Stimulated activated CD4-positive, alpha-beta T cell treated with anti-CD3 and anti-CD28 coated beads, Interleukin-4, amount 100 ng/mL, for 24 hours (primary cell): ENCODE data around the gene SUPT4H1.

ENCODE experiments used
- DNase-seq: peaks from one replicate; pipeline ENCODE4 v3.0.0-alpha.2; 2020

SUPT4H1 gene

GRCh38 chr17:58338841-58339754, 12.9 kb downstream of the SUPT4H1 start:
- DNase-seq = peak; percentile 72

DNA sequence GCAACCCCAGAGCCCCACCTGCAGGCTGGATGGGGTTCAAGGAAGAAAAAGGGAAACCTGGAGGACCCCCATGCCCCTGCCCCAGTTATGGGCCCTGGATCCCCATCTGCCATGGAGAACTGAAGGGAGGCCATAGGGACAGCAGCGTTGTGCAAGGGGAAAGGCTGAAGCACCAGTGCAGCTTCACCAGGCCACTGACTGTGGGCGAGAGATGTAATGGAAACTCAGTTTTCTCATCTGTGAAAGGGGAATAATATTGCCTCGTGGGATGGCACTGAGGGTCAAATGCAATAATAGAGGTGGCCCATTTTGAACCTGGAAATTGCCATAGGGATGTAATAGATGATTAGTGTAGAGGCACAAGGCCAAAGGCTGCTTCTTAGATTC, 13.6 kb downstream of the SUPT4H1 start:
- peak; percentile 53 for DNase-seq

DNA sequence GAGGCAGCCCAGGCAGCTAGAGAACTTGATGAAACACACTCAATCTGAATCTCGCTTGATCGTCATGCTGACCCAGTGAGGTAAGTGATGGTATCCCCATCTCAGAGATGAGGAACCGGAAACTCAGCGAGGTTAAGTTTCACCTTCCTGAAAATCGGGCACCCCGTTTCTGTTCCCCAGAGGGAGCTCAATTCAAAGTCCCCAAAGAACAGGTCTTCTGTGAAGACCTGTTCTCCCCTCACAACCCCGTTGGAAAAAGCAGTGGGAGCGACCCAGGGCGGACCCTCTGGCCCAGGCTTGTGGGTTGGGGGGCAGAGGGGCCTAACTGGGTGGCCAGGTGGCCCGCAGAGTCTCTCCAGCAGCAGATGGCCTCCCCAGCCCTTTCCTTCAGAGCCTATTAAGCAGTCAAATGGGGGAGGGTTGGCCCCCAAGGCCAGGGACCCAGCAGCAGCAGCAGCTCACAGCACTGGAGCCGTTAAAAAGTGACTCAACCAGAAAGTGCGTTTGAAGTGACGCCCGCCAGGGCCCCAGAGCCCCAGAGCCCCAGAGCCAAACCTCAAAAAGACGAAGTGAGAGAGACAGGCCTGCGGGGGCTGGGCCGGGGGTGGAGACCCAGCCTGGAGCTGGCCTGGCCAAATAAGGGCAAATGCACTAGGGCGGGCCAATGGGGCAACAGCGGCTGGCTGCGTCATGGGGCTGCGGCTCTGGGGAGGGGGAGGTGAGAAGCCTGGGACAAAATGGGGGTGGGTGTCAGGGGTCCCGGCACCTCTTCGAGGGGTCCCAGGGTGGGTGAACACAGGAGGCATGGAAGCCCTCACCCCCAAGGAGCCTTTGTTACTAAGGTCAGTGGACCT, 14.2 kb downstream of the SUPT4H1 start:
- peak; percentile 95 for DNase-seq

GRCh38 chr17:58337210-58337599, 14.8 kb downstream of the SUPT4H1 start:
- peak; percentile 53 for DNase-seq

DNA sequence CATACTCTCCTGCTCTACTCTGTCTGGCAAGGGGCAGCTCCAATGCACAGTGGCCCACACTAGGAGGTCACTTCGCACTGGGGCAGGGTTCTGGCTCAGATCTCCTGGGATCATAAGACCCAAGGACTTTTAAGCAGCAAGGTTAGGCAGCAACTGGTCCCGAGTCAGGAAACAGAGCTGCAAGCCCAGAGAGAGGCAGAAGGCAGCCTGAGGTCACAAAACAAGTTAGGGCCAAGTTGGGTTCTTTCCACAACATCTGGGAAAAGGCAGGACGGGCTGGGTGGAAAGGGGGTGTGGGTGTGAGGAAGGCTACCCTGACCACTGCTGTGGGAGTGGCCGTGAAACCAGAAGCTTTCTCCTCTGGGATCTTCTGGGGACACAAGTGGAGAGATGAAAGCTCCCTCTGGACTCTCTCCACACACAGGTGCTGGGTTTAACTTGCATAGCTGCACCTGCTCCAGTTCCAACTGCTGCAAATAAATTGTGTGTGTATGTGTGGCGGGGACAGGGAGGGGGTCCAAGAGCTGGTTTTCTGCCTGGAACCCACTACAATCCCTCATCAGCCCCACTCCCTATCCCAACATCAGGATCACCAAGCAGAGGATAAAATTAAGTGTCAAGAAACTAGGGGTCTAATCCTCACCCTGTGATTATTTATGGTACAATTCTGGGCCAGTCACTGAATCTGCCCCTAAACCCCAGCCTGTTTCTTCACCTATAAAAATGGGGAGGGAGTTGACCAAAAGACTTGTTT, 15.4 kb downstream of the SUPT4H1 start:
- DNase-seq = no peak

GRCh38 chr17:58335779-58336455, 16.1 kb downstream of the SUPT4H1 start:
- peak; percentile 67 for DNase-seq

- peak; percentile 45 for DNase-seq
Measured at GRCh38 chr17:58335061-58335731, 16.8 kb downstream of the SUPT4H1 start.

GRCh38 chr17:58334661-58335060, 17.3 kb downstream of the SUPT4H1 start:
- DNase-seq = no peak

- DNase-seq = no peak
Measured at GRCh38 chr17:58334256-58334655, 17.7 kb downstream of the SUPT4H1 start.

- DNase-seq = peak; percentile 34
Measured at GRCh38 chr17:58333736-58334207, 18.2 kb downstream of the SUPT4H1 start.

- DNase-seq = peak; percentile 66
Measured at GRCh38 chr17:58332778-58333735, 18.9 kb downstream of the SUPT4H1 start.

DNA sequence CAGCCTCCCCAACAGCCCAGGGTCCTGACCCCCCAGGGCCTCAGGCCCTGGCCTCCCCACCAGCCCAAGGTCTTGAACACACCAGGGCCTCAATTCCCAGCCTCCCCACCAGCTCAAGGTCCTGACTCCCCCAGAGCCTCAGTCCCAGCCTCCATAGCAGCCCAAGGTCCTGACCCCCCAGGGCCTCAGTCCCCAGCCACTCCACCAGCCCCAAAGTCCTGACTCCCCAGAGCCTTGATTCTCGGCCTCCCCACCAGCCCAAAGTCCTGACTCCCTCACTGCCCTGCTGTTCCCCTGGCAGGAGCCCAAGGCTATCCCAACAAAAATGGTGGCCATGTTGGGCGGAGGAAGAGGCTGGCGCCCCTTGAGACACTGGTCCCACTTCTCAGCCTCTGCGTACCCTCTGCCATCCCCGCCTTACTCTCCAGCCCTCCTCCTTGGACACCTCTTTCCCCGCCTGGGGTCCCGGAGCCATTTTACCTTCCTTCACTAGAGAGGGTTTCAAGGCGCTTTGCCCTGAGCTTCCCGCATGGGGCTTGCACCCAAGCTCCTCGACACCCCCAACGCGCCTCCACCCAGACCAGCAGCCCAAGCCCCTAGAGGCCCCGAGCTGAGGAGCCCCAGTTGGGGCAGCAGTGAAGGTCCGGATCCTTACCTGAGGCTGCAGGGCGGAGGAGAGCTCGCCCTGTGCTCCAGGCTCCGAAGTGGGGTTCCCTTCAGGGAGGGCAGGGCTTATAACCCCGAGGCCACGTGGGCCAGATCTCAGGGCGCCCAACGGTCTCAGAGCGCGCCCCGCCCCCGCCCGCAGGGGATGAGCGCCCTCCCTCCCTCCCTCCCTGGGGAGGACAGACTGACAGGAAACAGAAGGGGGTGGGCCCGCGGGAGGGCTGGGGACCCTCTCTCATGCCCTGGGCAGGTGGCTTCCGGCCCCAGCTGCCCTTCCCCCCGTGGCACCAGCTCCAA, 19.9 kb downstream of the SUPT4H1 start:
- DNase-seq = peak; percentile 93

- DNase-seq = peak; percentile 87
Measured at GRCh38 chr17:58330997-58331814, 20.8 kb downstream of the SUPT4H1 start.

DNA sequence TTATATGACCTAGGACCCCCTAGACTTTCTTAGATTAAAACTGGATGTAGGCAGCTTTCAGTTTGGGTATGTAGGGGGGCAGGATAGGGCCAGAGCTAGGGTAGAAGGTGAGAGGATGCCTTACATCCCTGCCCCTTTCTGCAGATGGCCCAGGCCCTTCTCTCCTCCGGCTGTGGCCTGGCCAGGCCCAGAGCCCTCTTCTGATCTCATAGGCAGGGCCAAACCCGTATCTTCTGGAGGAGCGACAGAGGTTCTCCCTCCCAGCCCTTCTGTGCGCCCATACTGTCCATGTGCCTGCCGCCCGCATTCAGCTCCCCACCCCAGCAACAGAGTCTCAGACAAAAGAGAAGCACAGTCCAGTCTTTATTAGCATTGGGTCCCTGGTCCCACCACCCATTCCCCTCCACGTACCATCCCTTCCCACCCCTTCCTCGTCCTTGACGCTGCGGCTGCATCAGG, 21.4 kb downstream of the SUPT4H1 start:
- DNase-seq = peak; percentile 52

- DNase-seq = peak; percentile 76
Measured at GRCh38 chr17:58329810-58330537, 22.0 kb downstream of the SUPT4H1 start.

DNA sequence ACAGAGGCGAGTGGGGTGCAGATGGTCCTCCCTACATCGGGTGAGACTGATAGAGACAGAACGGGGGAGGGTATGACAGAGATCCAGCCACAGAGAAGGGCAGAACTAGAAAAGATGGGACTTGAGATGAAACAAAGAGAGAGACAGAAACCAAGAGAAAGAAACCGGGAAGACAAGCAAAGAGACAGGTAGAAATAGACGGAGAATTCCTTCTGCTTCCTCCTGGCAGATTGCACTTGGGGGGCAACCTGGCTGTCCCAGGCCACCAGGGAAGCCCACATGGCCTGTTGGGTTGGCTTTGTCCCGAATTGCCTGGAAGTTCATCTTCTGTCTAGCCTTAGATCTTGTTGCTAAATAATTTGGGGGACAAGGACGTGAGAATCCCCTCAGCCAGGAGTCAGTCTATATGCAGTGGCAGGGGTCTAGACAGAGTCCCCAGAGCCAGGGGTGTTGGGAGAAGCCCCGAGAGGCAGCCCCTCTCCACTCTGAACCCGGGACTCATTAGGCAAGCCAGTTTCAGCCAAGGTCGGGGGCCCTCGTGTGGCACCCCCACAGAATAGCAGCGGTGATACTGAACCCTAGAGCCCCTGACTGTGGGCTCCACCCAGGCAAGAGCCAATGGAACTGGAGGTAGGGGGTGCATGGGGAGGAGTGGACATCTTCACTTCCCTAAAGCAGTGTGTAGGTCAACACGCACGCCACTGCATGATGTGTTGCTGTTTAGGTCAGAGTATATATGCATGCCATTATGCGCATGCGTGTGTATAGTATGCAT, 22.8 kb downstream of the SUPT4H1 start:
- peak; percentile 90 for DNase-seq
